ENCODE measurements around the gene CDH4.

Gene CDH4

DNA sequence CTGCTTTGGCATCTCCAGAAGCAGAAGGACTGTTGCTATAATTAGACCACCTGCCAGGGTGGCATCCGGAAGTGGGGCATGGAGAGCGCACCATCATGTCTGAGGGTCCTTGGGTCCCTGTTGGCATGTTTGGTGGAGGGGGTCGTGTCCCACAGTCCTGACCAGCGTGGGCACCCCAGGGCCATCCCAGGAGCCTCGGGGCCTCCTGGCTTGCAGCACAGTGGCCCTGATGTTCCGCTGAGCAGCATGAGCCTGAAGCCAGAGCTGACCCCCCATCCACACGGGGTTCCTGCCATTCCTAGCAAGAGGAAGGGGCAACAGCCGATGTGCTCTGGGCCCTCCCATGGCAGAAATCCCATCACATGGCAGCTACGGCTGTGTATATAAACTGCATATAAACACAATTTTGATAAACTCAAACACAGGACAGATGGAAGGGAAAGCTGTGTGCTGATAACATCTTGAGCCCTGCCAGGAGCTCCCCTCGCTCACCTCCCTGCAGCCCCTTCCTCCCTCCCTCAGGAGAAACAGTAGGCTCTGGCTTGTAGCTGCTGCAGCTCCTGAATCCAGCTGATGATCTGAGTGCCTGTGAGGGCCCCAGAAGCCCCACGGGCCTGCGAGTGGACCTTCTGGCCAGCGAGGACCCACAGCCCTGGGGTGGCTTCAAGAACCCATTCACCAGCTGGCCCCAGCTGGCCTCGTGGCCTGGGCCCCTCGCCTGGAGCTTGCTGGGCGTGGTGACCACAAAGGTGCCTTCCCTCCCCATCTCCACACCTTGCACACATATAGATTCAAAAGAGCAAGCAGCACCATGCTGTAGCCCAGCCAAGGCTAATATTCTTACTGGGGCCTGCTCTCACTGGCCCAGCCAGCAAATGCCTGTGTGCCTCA lies 321.6 kb downstream of the CDH4 start:
- no peaks in the 10 kb centered on the region for H3K9me3 Mint-ChIP-seq
- H3K27ac Mint-ChIP-seq, result no peak overlapping the region
- no peak for DNase-seq (ENCODE audit: low spot score in 2 of 2)
- H3K36me3 Mint-ChIP-seq, result no peaks in the 10 kb centered on the region
- no peak overlapping the region for H3K4me3 Mint-ChIP-seq
- no peaks in the 10 kb centered on the region for H3K4me1 Mint-ChIP-seq
- ATAC-seq, result no peak

DNA sequence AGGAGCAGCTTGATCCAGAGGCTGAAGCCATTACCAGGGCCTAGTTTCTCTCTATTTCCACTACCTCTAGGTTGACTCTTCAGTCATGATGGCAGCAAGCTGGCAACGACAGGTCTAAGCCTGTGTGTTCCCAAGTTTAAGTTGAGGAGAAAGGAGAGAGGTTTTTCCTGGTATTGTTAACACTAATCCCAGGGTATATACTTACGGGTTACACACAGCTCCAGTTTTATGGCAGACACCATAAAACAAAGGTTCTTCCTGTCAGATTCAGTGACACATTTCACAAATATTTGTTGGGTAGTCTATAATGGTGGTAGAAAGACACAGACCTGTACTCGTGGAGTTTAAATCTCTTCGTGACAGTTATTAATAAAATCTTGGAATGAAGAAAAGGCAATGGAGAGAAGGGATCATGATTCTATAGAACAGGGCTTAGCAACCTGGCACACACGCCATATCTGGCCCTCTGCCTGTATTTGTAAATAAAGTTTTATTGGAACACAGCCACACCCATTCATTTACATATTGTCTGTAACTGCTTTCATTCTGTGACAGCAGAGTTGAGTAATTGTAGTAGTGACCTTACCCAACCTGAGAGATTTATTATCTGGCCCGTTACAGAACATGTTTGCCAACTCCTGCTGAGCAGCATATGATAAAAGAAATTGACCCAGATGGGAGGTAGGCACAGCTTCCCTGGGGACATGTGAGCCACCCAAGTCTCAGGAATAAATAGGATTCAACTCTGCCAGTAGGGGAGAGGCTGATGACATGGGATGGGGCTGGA lies 323.3 kb downstream of the CDH4 start:
- Mint-ChIP-seq H3K9me3 (no peaks in the 10 kb centered on the region), H3K4me3 (no peak overlapping the region), H3K27ac (no peak overlapping the region), H3K4me1 (no peaks in the 10 kb centered on the region), H3K36me3 (no peaks in the 10 kb centered on the region)
- ATAC-seq (no peak), DNase-seq (ENCODE audit: low spot score in 2 of 2) (no peak)

DNA sequence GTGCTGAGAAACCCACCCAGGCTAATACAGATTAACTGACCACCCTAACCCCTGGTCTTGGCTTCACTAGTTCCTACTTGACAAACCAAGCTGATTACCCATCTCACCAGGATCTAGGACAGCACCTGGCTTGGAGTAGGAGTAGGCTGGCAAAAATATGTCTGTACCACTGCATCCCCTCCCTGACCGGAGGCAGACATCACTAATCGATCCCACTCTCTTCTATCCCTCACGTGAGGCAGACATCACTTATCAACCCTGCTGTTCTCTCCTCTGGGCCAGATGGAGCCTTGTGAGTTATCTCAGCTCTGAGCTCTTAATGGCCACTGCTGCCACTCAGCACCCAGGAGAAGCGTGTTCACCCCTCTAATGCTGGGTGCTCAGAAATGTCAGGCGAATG lies 324.3 kb downstream of the CDH4 start:
- DNase-seq (ENCODE audit: low spot score in 2 of 2) (no peak), ATAC-seq (no peak)
- Mint-ChIP-seq H3K4me1 (no peaks in the 10 kb centered on the region), H3K36me3 (no peaks in the 10 kb centered on the region), H3K4me3 (no peak overlapping the region), H3K27ac (no peak overlapping the region), H3K9me3 (no peaks in the 10 kb centered on the region)

DNA sequence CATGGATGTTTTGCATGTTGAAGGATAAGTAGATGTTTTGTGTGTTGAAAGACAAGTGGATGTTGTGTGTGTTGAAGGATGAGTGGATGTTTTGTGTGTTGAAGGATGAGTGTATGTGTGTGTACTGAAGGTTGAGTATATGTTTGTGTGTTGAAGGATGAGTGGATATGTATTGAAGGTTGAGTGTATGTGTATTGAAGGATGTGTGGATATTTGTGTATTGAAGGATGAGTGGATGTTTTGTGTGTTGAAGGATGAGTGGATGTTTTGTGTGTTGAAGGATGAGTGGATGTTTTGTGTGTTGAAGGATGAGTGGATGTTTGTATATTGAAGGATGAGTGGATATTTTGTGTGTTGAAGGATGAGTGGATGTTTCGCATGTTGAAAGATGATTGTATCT lies 325.0 kb downstream of the CDH4 start:
- H3K9me3 Mint-ChIP-seq, result no peaks in the 10 kb centered on the region
- DNase-seq (ENCODE audit: low spot score in 2 of 2) (no peak), ATAC-seq (no peak)
- H3K27ac Mint-ChIP-seq, result no peak overlapping the region
- no peak overlapping the region for H3K4me3 Mint-ChIP-seq
- H3K4me1 Mint-ChIP-seq, result no peaks in the 10 kb centered on the region
- no peaks in the 10 kb centered on the region for H3K36me3 Mint-ChIP-seq

DNA sequence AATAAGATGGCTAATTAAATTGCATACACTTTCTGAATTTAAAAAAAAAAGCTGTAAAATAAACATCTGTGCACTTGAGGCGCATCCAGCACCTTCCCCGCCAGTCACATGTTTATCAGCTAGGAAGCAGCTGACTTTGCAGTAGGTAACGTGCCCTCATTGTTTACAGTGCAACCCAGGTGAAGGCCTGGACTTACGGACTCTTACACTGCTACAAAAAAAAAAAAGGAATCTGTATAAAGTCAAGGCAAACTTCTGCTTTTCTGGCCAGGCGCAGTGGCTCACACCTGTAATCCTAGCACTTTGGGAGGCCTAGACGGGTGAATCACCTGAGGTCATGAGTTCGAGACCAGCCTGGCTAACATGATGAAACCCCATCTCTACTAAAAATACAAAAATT lies 327.8 kb downstream of the CDH4 start:
- Mint-ChIP-seq H3K4me3 (no peak overlapping the region), H3K36me3 (no peaks in the 10 kb centered on the region), H3K27ac (no peak overlapping the region), H3K9me3 (no peaks in the 10 kb centered on the region), H3K4me1 (no peaks in the 10 kb centered on the region)
- DNase-seq (ENCODE audit: low spot score in 2 of 2) (no peak), ATAC-seq (no peak)

DNA sequence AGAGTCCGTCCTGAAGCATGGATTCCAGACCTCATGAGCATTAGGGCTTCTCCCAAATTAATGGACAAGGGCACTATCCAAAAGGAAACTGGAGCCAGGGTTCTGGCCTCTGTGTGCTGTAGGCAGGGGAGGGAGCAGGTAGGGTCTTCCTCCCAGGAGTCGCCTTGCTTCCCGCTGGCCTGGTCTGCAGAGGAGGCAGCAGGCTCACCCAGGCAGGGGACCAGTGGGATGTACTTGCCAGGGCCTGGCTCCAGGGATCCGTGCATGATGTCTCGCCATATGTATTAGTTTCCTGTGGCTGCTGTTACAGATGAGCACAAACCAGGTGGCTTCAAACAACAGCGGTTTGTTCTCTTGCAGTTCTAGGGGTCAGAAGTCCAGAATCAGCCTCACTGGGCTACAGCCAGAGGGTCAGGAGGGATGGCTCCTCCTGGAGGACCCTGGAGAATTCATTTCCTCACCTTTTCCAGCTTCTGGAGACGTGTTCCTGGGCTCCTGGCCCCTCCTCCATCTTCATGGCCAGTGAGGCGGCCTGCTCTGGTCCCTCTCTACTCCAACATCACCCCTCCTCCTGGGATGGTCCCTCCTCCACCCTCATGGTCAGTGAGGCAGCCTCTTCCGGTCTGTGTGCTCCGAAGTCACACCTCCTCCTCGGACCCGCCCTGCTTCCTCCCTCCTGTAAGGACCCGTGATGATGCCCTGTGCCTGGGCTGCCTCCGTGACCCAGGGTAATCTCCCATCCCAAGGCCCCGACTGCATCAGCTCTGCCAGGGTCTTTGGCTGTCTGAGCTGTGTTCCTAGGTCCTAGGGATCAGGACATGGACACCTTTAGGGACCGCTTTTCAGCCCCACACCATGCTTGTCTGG lies 329.1 kb downstream of the CDH4 start:
- Mint-ChIP-seq H3K4me1 (no peaks in the 10 kb centered on the region), H3K36me3 (no peaks in the 10 kb centered on the region), H3K9me3 (no peaks in the 10 kb centered on the region), H3K27ac (no peak overlapping the region), H3K4me3 (no peak overlapping the region)
- ATAC-seq, result no peak
- no peak for DNase-seq (ENCODE audit: low spot score in 2 of 2)

DNA sequence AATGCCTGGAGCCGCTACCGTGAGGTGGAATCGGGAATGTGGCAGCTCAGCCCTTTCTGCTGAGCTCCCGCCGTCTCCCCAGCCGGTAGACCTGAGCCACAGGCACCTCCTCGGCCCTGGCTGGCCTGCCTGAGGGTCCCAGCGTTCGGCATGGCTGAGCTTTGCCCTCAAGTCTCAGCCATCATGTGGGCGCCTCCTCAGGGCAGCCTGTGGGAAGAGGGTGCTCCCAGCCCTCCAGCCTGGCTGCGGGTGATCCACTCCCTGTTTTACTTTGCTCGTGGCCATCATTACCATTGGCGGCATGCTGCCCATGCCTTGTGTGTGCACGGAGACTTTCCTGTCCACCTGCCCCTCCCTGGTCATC lies 329.7 kb downstream of the CDH4 start:
- no peaks in the 10 kb centered on the region for H3K4me1 Mint-ChIP-seq

DNA sequence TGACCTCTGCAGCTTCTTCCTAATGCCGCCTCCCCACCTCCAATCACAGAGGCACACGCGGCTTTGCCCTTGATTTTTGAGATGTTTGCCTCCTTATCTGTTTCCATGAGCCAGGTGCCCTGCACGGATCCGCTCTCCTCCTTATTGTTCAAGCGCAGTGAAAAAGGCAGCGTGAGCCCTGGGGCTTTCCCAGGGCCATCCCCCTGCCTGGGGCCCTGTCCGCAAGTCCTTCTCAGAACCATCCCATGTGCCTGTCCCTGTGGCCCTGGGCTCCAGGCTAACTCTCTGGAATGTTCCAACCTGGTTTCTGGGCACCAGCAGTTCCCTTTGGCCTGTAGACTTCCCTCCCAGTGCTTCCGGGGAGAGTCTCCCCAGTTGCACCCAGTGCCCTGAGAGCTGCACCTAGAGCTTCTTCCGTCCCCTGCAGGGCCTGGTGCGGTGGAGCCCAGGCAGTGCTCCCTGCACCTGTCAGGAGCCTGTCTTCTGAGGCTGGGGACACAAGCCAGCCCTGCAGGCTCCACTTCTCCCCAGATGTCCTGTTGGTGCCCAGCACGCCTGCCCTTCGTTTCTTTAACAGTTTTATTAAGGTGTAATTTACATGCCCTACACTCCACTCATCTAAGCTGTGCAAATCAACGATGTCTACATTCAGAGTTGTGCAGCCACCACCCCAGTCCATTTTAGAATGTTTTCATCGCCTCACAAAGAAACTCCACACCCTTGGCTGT lies 330.3 kb downstream of the CDH4 start:
- no peaks in the 10 kb centered on the region for H3K36me3 Mint-ChIP-seq
- no peak overlapping the region for H3K4me3 Mint-ChIP-seq
- DNase-seq (ENCODE audit: low spot score in 2 of 2) (no peak), ATAC-seq (no peak)
- H3K4me1 Mint-ChIP-seq, result no peaks in the 10 kb centered on the region
- H3K27ac Mint-ChIP-seq, result no peak overlapping the region
- no peaks in the 10 kb centered on the region for H3K9me3 Mint-ChIP-seq

More for the DNA sequence above, 329.7 kb downstream of the CDH4 start:
- no peaks in the 10 kb centered on the region for H3K36me3 Mint-ChIP-seq
- H3K4me3 Mint-ChIP-seq, result no peak overlapping the region
- no peaks in the 10 kb centered on the region for H3K9me3 Mint-ChIP-seq
- DNase-seq (ENCODE audit: low spot score in 2 of 2), result no peak
- ATAC-seq, result no peak
- H3K27ac Mint-ChIP-seq, result no peak overlapping the region

DNA sequence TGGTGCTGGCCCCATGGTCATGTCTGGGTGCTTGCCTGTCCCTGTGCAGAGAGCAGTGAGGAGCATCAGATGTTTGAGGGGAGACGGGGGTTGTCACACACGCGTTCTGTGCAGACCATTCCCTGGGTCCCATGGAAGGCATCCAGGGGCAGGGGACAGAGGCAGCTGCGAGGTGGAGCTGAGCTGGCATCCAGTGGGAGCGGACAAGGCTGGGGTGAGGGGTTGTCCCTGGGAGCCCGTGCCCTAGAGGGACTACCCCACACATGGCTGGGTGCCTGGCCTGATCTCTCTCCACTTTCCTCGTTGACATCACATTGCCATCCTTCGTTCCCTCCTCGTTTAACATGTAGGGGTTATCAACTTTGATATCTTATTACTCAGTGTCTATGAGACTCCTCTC lies 331.3 kb downstream of the CDH4 start:
- Mint-ChIP-seq H3K4me3 (no peak overlapping the region), H3K4me1 (no peaks in the 10 kb centered on the region), H3K9me3 (no peaks in the 10 kb centered on the region), H3K36me3 (no peaks in the 10 kb centered on the region), H3K27ac (no peak overlapping the region)
- ATAC-seq (no peak), DNase-seq (ENCODE audit: low spot score in 2 of 2) (no peak)

DNA sequence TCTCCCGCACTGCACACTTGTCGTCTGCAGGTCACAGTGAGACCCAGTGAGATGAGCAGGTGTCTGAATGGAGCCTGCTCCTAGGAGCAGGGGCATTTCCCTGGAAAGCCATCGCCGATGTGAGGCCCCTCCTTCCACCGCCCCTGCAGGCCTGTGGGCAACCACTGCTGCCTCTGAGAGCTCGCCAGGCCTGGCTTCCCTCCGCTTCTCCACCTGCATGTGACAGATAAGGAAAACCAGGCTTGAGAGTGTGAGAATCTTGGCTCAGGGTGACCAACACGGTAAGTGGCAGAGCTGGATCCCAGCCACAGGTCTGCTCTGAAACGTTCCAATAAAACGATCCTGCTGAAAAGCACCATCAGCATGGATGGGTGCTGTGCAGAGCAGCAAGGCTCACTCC lies 332.8 kb downstream of the CDH4 start:
- H3K4me3 Mint-ChIP-seq, result no peak overlapping the region
- no peak overlapping the region for H3K27ac Mint-ChIP-seq
- H3K36me3 Mint-ChIP-seq, result no peaks in the 10 kb centered on the region
- no peak for DNase-seq (ENCODE audit: low spot score in 2 of 2)
- H3K9me3 Mint-ChIP-seq, result no peaks in the 10 kb centered on the region
- H3K4me1 Mint-ChIP-seq, result no peaks in the 10 kb centered on the region
- ATAC-seq, result no peak

DNA sequence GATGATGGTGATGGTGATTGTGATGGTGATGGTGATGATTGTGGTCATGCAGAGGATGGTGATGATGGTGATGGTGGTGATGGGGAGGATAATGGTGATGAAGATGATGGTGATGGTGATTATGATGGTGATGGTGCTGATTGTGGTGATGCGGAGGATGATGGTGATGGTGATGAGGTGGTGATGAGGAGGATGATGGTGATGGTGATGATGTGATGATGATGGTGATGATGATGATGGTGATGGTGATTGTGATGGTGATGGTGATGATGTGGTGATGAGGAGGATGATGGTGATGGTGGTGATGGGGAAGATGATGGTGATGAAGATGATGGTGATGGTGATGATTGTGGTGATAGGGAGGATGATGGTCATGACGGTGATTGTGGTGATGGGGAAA lies 333.7 kb downstream of the CDH4 start:
- H3K36me3 Mint-ChIP-seq, result no peaks in the 10 kb centered on the region
- no peak overlapping the region for H3K4me3 Mint-ChIP-seq
- ATAC-seq (no peak), DNase-seq (ENCODE audit: low spot score in 2 of 2) (no peak)
- no peaks in the 10 kb centered on the region for H3K9me3 Mint-ChIP-seq
- H3K27ac Mint-ChIP-seq, result no peak overlapping the region
- H3K4me1 Mint-ChIP-seq, result no peaks in the 10 kb centered on the region

DNA sequence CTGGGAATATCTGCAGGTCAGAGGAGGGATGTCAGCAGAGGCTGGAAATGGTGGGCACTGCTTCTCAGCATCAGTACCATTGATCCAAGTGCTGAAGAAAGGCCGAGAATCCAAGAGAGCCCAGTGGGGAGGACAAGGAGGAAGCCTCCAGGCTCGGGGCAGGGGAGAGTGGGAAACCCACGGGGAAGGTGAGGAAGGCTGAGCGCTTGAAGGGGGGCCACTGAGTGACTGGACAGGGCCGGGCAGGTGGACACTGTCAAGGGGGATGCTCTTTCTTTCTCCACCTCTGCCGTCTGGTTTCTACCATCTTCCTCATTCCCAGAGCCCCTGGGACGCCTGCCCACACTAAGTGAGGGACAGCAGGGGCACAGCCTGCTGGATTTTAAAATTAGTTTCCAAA lies 335.0 kb downstream of the CDH4 start:
- H3K36me3 Mint-ChIP-seq, result no peaks in the 10 kb centered on the region
- no peaks in the 10 kb centered on the region for H3K4me1 Mint-ChIP-seq
- no peak overlapping the region for H3K4me3 Mint-ChIP-seq
- no peak overlapping the region for H3K27ac Mint-ChIP-seq
- H3K9me3 Mint-ChIP-seq, result no peaks in the 10 kb centered on the region
- no peak for DNase-seq (ENCODE audit: low spot score in 2 of 2)
- no peak for ATAC-seq

DNA sequence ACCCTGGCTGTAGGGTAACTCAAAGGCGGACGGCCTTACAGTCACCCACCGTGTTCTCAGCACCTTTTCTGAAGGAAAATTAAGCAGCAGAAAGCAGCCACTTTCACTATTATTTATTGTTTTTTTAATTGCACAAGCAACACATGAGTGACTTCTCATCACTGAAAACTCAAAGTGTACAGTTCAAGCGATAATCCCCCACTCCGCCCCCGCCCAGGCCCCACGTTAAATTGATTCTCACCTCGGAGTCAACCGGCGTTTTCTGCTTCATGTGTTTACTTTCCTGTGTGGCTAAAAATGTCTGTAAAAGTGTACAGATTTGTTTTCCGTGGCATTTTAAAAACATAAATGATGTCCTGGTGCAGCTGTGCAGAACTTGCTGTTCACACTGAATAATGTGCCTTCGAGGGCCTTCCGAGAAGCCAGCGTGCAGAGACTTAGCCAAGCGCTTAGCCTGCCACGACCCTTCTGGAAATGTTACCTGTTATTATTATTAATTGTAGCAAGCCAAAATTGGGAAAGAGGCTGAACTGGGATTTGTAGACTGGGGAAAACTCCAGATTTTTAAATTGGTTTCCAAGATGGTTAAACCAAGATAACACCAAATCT lies 335.7 kb downstream of the CDH4 start:
- no peak for ATAC-seq
- H3K36me3 Mint-ChIP-seq, result no peaks in the 10 kb centered on the region
- H3K27ac Mint-ChIP-seq, result no peak overlapping the region
- DNase-seq (ENCODE audit: low spot score in 2 of 2), result no peak
- H3K4me1 Mint-ChIP-seq, result no peaks in the 10 kb centered on the region
- H3K4me3 Mint-ChIP-seq, result no peak overlapping the region
- peaks cover 3% of the 10 kb centered on the region for H3K9me3 Mint-ChIP-seq

DNA sequence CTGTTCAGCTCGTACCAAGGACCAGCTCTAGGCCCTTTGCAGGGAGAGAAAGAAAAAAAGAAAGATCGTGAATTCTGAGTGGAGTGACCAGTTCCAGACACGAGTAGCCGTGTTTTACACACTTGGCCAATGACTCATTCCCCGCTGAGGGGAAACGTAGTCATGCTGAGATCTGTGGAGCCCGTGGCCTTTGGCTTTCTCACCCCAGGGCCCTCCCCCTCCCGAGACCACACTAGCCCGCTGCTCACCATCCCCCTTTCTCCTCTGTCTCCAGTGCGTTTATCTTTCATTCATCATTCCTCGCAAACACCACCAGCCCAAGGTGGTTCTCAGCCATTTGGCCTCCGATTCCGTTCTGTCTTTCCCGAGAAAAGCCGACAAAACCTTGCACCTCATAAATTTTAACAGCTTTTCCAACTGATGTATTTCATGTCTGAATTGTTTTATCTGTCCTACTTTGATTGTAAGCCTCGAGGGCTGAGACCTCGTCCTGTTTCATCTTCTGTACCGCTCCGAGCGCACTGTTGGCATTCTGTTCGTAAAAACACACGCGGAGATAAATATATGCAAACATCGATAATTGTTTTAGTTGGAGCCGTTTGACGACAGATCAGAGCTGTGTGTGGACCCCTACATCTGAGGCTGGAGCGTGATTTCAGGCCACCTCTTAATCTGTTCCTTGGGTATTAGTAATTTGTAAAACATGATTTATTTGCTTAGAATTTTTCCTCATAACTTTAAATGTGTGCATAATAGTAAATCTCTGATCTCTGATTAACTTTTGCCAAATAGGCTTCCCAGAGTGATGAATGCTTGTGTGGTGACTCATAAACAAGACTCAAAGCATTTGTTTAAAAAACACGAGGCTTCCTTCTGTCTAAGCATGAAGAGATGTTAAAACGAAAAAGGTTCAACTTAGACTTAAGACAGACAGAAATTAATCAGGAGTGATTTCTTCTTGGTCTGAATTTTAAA lies 336.6 kb downstream of the CDH4 start:
- DNase-seq (ENCODE audit: low spot score in 2 of 2) (no peak), ATAC-seq (no peak)
- H3K36me3 Mint-ChIP-seq, result no peaks in the 10 kb centered on the region

More for the DNA sequence above, 336.6 kb downstream of the CDH4 start:
- Mint-ChIP-seq H3K9me3 (peaks cover 4% of the 10 kb centered on the region), H3K4me3 (no peak overlapping the region), H3K27ac (no peak overlapping the region), H3K4me1 (no peaks in the 10 kb centered on the region)

Measured in stimulated activated effector memory CD8-positive, alpha-beta T cell treated with anti-CD3 and anti-CD28 coated beads, Interleukin-12 subunit alpha, Interleukin-12 subunit beta, amount 100 ng/mL, for 72 hours (primary cell).